Fibroblast of pulmonary artery (primary cell): Measurements from ENCODE around the gene ASPN.

ENCODE experiments used
- DNase-seq: peaks from one replicate; pipeline ENCODE4 v3.0.0-alpha.2; 2010; ENCODE audit warnings: low read depth
- H3K4me3 ChIP-seq: replicated peaks from 2 replicates; pipeline ENCODE4 v1.5.1; 2011; ENCODE audit warnings: low read depth, mild to moderate bottlenecking, control low read depth, low read length, moderate library complexity
- TF ChIP-seq, protein P1 (sequence below): IDR thresholded peaks from 2 replicates; pipeline ENCODE4 v1.5.1; 2011; ENCODE audit warnings: mild to moderate bottlenecking, control low read depth, low read length, inconsistent platforms; ENCODE audit errors: missing control alignments

The ASPN gene

DNA sequence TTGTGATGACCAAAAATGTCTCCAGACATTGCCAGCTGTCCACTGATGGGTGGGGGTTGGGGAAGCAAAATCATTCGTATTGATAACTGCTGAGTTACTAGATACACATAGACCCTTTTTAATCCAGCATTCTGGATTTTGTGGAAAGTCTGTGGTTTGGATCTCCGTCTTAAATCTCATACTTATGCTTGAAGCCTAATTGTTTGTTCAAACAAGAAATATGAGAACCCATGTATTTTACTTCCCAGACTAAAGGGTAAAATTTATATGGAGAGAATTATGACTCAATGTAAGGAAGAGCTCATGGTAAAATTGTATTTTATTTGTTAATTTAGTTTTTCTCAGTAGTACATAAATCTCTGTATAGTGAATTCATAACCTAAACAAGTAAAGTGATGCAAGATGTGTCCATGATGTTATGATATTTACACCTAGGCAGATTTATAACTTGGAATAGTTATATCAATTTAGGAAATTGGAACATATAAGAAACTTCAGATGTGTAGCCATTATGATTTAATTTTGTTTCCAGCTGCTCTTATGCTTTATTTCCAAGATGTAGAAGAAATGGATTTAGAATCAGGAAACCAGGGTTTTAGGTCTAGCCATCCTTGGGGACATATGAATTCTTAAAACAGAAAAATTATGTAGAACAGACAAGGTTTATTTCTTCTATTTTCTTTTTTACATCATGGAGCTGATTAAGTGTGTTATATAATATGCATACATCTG lies 73.4 kb downstream of the ASPN start:
- TF ChIP-seq, protein P1, sequence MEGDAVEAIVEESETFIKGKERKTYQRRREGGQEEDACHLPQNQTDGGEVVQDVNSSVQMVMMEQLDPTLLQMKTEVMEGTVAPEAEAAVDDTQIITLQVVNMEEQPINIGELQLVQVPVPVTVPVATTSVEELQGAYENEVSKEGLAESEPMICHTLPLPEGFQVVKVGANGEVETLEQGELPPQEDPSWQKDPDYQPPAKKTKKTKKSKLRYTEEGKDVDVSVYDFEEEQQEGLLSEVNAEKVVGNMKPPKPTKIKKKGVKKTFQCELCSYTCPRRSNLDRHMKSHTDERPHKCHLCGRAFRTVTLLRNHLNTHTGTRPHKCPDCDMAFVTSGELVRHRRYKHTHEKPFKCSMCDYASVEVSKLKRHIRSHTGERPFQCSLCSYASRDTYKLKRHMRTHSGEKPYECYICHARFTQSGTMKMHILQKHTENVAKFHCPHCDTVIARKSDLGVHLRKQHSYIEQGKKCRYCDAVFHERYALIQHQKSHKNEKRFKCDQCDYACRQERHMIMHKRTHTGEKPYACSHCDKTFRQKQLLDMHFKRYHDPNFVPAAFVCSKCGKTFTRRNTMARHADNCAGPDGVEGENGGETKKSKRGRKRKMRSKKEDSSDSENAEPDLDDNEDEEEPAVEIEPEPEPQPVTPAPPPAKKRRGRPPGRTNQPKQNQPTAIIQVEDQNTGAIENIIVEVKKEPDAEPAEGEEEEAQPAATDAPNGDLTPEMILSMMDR = no peak
- DNase-seq = no peak
- no peak overlapping the region for H3K4me3 ChIP-seq

- no peak overlapping the region for H3K4me3 ChIP-seq
- TF ChIP-seq, protein P1 = no peak
Observed at GRCh38 chr9:92407818-92408217, 74.5 kb downstream of the ASPN start.

GRCh38 chr9:92406477-92406876 lies 75.8 kb downstream of the ASPN start:
- no peak overlapping the region for H3K4me3 ChIP-seq
- peak; percentile 39 for DNase-seq
- TF ChIP-seq, protein P1 = no peak

More at GRCh38 chr9:92407818-92408217, 74.5 kb downstream of the ASPN start:
- DNase-seq = no peak
